GM20000 (cell line): Measurements from ENCODE around the gene AFF3.

ENCODE experiments used
- DNase-seq: peaks from one replicate; pipeline ENCODE4 v3.0.0; 2012; ENCODE audit warnings: low spot score
- TF ChIP-seq, protein P1 (sequence below): IDR thresholded peaks from 2 replicates; pipeline ENCODE4 v1.5.1; 2012; ENCODE audit warnings: mild to moderate bottlenecking, control low read depth; ENCODE audit errors: extremely low read depth, missing control alignments

The AFF3 gene

DNA sequence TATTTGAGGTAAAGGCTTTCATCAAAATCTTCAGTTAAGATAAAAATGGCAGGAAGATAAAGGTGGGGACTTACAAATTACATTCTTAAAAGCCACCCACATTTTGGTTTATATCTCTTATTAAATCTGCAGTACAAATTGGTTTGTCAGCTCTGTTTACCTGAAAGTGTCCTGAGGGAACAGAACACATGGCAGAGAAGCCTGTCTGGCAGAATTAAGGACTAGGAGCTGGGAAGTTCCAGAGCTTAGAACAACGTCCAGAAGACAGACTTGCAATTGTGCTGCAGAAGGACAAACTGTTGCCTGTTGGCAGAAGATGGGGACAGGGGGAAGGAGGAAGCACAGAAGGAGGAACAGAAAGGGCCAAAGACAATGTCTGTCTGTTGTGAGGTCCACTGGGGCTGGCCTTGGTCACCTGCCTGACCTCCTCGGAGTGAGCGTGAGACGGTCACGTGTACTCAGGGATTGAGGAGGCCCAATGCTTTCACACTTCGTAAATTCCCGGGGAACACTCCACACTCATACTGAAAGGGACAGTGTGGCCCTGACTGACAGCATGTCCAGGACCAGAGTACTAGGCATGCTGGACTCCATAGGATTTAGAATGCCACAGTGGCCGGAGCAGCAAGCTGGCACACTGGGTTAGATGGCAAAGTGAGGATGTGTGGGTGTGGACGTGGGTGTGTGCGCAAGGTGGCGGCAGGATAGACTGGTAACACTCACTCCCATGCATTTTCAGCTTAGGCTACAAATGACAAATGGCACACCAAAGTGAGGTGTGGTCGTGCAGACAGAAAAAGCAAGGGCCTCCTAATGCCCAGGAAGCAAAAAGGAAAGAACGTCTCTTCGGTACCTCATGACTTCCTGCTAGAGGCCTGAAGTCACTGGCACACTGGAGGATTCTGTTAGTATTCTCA lies 441.6 kb downstream of the AFF3 start:
- DNase-seq, result no peak

DNA sequence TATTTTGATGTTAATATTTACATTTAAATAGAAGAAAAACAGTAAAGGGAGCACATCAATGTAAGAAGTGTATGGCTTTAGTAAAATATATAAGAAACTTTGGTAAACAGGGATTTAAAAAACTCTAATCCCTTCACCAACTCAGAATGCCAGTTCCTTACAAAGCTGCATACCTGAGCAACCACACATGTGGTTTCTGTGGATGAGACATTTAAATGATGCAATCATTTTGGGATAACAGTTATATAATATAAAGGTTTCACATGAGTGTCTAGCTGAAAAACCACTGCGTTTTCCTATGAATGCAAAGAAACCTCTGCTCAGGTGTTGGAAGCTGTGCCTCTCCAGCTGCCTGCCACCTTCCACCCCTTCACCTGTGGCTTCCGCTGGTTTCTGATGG lies 443.5 kb downstream of the AFF3 start:
- no peak for DNase-seq
- TF ChIP-seq, protein P1, sequence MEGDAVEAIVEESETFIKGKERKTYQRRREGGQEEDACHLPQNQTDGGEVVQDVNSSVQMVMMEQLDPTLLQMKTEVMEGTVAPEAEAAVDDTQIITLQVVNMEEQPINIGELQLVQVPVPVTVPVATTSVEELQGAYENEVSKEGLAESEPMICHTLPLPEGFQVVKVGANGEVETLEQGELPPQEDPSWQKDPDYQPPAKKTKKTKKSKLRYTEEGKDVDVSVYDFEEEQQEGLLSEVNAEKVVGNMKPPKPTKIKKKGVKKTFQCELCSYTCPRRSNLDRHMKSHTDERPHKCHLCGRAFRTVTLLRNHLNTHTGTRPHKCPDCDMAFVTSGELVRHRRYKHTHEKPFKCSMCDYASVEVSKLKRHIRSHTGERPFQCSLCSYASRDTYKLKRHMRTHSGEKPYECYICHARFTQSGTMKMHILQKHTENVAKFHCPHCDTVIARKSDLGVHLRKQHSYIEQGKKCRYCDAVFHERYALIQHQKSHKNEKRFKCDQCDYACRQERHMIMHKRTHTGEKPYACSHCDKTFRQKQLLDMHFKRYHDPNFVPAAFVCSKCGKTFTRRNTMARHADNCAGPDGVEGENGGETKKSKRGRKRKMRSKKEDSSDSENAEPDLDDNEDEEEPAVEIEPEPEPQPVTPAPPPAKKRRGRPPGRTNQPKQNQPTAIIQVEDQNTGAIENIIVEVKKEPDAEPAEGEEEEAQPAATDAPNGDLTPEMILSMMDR, result no peak

More for the DNA sequence above, 441.6 kb downstream of the AFF3 start:
- TF ChIP-seq, protein P1, result no peak

DNA sequence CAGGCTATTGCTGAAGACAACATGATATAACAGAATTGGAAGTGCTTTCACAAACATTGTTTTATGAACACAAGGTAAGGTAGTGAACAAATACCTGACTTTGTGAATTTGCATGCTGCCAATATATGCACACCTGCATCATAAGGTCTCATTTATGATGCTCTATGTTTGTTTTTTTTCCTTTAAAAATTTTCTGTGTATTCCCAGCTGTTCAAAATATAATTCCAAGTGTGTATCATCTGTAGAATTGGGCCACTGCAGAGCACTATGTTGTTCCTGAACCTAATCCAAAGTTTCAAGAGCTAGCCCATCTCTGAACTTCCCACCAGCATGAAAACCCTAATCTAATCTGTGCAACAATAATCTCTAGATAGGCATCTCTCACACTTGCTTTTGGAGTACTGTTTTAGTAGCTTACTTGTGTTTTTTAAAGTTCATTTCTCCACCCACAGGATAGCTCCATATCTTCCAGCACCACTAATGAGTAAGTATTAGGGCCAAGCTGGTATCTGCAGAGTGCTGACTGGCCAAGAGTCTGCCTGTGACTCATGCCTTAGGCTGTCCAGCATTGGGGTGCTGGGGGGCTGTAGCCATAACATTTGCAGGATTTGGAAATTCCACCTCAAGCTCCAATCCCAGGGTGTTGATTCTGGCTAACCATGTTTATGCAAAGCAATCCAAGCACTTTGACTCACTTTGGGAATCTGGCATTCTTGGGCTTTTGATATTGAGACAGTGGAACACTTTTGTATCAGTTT lies 444.4 kb downstream of the AFF3 start:
- DNase-seq, result no peak

DNA sequence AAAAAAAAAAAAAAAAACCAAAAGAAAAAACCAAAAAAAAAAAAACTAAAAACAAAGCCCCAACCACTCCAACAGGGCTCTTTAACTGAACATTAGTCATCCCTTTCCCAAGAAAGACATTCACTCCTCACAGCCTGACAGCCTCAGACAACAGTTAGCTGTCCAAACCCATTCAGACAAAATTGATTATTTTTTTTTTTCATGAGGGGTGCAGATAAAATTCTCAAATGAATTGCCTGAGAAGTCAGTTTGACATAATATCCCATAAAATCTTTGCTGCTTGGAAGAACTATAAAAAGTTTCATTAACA lies 446.5 kb downstream of the AFF3 start:
- DNase-seq, result no peak
- TF ChIP-seq, protein P1, result no peak

More for the DNA sequence above, 444.4 kb downstream of the AFF3 start:
- TF ChIP-seq, protein P1, result no peak

DNA sequence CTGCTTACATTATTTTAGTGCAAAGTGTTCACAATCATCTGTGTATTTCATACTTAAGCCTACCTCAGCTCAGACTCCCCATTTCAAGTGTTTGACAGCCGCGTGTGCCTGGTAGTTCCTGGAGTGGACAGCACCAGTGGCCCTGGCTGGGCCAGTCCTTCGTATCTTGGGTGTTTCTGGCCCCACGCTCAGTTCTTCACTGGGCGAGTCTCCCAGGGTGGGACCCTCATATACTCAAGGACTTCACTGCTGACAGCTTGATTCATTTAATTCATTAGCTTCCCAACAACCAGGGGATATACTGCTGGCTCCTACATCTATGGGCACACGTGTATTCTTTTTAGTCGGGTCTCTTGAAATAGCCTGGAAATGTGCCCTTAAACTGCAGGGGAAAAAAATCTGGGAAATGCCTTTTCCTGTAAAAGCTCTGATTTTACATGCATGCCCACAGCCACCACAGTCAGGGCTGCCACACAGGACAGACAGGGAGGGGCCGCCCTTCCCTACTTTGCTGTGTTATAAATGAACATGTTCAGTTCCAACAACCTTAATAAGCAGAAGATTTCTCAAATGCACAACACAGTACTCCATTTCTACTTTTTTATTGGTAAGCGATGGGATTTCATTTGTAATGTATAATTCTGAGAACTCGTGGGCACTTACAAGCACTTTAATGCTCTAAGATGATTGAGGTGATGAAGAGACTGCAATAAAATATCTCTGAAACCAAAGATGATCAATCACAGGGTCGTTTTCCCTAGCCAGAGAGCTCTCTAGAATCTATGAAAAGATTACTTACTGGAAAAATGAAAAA lies 447.1 kb downstream of the AFF3 start:
- DNase-seq, result no peak
- TF ChIP-seq, protein P1, result no peak

DNA sequence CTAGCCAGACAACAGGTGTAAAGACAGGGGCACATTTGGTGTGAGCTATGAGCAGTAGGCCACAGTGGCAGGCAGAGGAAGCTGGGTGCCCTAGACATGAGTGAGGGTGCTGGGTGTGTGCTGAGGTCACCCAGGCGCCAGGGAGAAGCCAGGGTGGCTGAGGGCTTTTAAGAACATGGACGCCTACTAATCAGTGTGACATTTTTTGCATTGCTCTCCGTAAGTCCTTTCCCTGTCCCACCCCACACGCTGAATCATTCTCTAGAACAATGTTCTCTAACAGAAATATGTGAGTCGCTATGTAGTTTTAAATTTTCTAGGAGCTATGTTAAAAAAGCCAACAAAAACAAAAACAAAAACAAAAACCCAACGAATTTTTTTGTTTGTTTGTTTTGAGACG lies 448.1 kb downstream of the AFF3 start:
- TF ChIP-seq, protein P1, result no peak

More for the DNA sequence above, 448.1 kb downstream of the AFF3 start:
- DNase-seq, result no peak
